Fibroblast of mammary gland (primary cell): ENCODE results near the gene ZNF792.
"Not testable (repeated sequence)": the region's sequence is repeated elsewhere in the genome, so short reads cannot be mapped to it uniquely, and the experiment has no call there.

ENCODE experiments used
- DNase-seq: peaks from one replicate; pipeline ENCODE4 v3.0.0-alpha.2; 2010; ENCODE audit warnings: low read depth
- H3K4me3 ChIP-seq: 2 replicates; pipeline ENCODE4 v1.5.1; 2011; ENCODE audit warnings: low read depth, mild to moderate bottlenecking, low read length, moderate library complexity; ENCODE audit not compliant: control insufficient read depth
- TF ChIP-seq, protein P1 (sequence below): conservative IDR thresholded peaks from 2 replicates; pipeline ENCODE4 v1.5.1; 2011; ENCODE audit warnings: low read depth, low read length, inconsistent platforms; ENCODE audit not compliant: control insufficient read depth, insufficient read depth

ZNF792 gene

DNA sequence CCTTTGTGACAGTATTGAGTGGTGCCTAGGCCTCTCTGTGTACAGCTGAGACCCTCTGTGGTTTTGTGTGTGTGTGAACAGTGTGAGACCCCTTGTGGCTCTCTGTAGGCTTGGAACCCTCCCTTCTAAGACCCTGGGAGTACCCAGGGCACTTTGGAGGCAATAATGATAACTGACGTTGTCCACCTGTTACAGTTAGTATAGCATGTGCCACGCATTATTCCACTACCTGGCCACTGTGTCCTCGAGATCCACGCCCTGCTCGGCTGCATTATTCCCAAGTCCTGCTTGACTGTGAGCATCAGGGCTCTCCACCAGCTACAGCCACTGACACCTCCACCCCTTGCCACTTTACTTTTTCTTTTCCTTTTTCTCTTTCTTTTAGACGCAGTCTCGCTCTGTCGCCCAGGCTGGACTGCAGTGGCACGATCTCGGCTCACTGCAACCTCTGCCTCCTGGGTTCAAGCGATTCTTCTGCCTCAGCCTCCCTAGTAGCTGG, 38.1 kb upstream of the ZNF792 start:
- no peak overlapping the region for H3K4me3 ChIP-seq
- TF ChIP-seq, protein P1, sequence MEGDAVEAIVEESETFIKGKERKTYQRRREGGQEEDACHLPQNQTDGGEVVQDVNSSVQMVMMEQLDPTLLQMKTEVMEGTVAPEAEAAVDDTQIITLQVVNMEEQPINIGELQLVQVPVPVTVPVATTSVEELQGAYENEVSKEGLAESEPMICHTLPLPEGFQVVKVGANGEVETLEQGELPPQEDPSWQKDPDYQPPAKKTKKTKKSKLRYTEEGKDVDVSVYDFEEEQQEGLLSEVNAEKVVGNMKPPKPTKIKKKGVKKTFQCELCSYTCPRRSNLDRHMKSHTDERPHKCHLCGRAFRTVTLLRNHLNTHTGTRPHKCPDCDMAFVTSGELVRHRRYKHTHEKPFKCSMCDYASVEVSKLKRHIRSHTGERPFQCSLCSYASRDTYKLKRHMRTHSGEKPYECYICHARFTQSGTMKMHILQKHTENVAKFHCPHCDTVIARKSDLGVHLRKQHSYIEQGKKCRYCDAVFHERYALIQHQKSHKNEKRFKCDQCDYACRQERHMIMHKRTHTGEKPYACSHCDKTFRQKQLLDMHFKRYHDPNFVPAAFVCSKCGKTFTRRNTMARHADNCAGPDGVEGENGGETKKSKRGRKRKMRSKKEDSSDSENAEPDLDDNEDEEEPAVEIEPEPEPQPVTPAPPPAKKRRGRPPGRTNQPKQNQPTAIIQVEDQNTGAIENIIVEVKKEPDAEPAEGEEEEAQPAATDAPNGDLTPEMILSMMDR, result no peak
- DNase-seq, result no peak

DNA sequence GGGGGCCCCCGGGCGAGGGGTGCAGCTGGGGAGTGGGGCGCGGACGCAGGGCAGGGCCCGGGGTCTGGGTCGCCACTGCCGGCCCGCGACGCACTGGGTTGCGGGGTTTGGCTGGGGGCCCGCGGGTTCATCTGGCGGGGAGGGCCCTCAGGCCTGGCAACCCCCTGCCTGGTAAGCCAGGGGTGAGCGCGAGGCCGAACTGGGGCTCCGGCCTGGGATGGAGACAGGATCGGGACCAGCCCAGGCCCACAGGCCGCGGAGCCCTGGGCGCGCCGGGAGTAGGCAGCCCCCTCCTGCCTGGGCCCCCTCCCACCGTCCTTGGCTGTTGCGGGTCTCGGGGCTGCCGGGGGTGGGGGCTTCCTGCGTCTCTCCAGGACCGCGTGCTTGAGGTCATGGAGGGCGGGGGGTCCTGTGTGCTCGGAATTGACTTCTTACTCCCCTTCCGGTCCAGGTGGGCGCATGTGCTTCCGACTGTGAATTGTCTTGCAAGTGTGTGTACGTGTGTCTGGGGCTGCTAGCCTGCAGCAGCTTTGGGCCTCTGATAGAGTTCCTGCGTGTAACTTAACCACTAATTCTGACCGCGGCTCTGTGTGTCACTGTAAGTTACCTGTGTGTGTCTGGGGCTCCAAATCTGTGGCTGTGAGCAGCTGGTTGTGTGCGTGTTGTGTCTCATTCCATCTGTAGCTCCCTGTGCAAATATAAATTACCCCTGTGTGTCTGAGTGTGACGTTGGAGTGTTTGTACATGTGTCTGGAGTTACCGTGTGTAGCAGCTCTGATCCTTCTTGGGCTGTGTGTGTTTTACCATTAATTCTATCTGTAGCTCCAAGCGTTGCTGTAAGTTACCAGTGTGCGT, 36.8 kb upstream of the ZNF792 start:
- H3K4me3 ChIP-seq, result peak overlapping the region; percentile 68
- peak; percentile 40 for DNase-seq

GRCh38 chr19:35000338-35000646, 36.3 kb upstream of the ZNF792 start:
- DNase-seq, result no peak
- TF ChIP-seq, protein P1, result no peak
- peak overlapping the region; percentile 68 for H3K4me3 ChIP-seq

More for the DNA sequence above, 36.8 kb upstream of the ZNF792 start:
- TF ChIP-seq, protein P1, result no peak

GRCh38 chr19:34999498-35000337, 35.7 kb upstream of the ZNF792 start, which contains the start of gene GRAMD1A:
TSS of gene GRAMD1A (plus strand) at chr19:35000323. CDS start at chr19:35000479, 156 bp downstream.
- peak within 1 kb of the TSS; percentile 68 for H3K4me3 ChIP-seq
- TF ChIP-seq, protein P1, result no peak
- peak; percentile 73 for DNase-seq

- TF ChIP-seq, protein P1, result no peak
- DNase-seq, result no peak
- peak overlapping the region; percentile 62 for H3K4me3 ChIP-seq
These were observed 34.9 kb upstream of the ZNF792 start for GRCh38 chr19:34998777-34999497.

DNA sequence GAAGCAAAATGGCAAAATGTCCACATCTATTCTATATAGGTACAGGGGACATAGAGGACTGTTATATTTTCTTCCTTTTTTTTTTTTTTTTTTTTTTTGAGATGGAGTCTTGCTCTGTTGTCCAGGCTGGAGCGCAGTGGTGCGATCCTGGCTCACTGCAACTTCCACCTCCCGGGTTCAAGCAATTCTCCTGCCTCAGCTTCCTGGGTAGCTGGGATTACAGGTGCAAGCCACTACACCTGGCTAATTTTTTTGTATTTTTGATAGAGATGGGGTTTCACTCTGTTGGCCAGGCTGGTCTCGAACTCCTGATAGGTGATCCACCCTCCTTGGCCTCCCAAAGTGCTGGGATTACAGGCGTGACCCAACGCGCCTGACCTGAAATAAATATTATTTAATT, 34.2 kb upstream of the ZNF792 start:
- H3K4me3 ChIP-seq, DNase-seq: not testable (repeated sequence)

DNA sequence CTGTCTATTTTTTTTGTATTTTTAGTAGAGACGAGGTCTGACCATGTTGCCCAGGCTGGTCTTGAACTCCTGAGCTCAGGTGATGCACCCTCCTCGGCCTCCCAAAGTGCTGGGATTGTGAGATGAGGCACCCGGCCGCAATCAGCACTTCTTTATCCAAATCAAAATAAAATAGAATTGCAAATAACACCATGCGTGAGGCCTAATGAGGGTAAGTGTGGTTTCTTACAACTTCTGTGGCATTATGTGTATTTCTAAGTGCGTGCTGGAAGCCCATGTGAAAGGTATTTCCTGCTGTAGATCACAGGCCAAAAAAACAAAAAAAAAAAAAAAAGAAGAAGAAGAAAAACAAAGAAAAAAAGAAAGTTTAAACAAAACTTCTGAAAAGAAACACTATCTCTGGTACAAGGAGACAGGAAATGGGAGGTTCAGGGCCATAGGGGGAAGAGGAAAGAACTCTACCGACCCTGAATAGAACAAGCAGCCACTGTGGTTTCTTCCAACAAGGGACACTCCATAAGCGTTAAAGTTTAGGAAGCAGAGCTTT, 33.1 kb upstream of the ZNF792 start:
- TF ChIP-seq, protein P1, result no peak
- DNase-seq, result no peak
- no peak overlapping the region for H3K4me3 ChIP-seq
